GM12878 (cell line): ENCODE results near the gene IQCC. TPM values are rescaled to one million over a fixed set of nuclear protein-coding genes. Genes with fewer than 3 reads are reported as not detected.

ENCODE experiments used
- BCL11A ChIP-seq: IDR thresholded peaks from 2 replicates; pipeline ENCODE4 v1.6.1; 2011; ENCODE audit warnings: low read depth, low read length
- HDAC6 ChIP-seq: fragments of 200-600 bp; sonication (generic); IDR thresholded peaks from one replicate; pipeline ENCODE4 v1.8.0; 2017; ENCODE audit warnings: antibody characterized with exemption; ENCODE audit not compliant: unreplicated experiment
- NR2F1 ChIP-seq: fragments of 450-650 bp; conservative IDR thresholded peaks from 2 replicates; pipeline ENCODE4 v1.6.1; 2017; ENCODE audit warnings: mild to moderate bottlenecking
- SRF ChIP-seq, 2 experiments: IDR thresholded peaks; 2 replicates each; pipeline ENCODE4 v1.6.1; 2011; ENCODE audit warnings: low read depth in 2 of 2, low read length in 2 of 2, mild to moderate bottlenecking in 1 of 2, moderate library complexity in 1 of 2
- polyA plus RNA-seq, 11 experiments: library from polyadenylated mRNA; depleted of rRNA in 4 of 11; unstranded in 6 of 11; stranded (reverse) in 5 of 11; fragments of >200 nt; fragmentation: Nextera tagmentation in 4 of 11; fragmentation: Illumina TruSeq in 1 of 11; extraction: Ambion mirVana in 4 of 11; extraction: Trizol in 1 of 11; gene quantifications; 1 replicate in 1 of 11; 2 replicates in 10 of 11; pipeline versions ENCODE4 v1.2.1 to v1.2.3, GENCODE V29; 2011 to 2016; ENCODE audit warnings: inconsistent platforms in 2 of 11, missing spikeins in 2 of 11, low read depth in 1 of 11
- total RNA-seq, 4 experiments: library from RNA; depleted of rRNA in 3 of 4; stranded (reverse); fragments of >200 nt in 3 of 4; fragmentation: Illumina TruSeq in 1 of 4; extraction: Trizol in 1 of 4; gene quantifications; 2 replicates each; pipeline versions ENCODE4 v1.2.1 to v1.2.3, GENCODE V29; 2013 to 2021
- TF ChIP-seq, protein P1 (sequence below): fragments of 450-650 bp; IDR thresholded peaks from 2 replicates; pipeline ENCODE4 v1.6.1; 2017; ENCODE audit warnings: mild to moderate bottlenecking, moderate library complexity
- TF ChIP-seq, protein P2 (sequence below): fragments of 450-650 bp; IDR thresholded peaks from 2 replicates; pipeline ENCODE4 v1.6.1; 2017; ENCODE audit warnings: antibody characterized with exemption, mild to moderate bottlenecking, moderate library complexity

Gene IQCC
- total and polyA plus RNA-seq, 10 of the 15 experiments (the other 5 are each of a cell fraction or from before 2014, with no cell fraction given) = 2.1 to 6.8 (median 4.9) TPM

DNA sequence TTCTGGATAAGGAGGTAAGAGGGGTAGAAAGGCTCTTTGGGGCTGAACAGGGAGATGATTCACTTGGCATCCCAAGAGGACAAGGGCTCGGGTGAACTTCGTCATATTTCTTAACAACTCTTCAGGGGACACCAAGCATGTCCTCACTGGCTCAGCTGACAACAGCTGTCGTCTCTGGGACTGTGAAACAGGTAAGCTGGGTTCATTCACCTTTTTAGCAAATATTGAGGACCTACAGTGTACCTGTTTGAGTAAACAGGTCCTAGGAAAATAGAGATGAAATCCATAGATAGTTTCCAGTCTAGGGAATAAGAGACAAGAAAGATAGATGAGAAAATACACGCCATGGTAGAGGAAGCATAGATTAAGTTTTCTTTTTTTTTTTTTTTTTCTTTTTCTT, 18.8 kb downstream of the IQCC start (continued):
- TF ChIP-seq, protein P1, sequence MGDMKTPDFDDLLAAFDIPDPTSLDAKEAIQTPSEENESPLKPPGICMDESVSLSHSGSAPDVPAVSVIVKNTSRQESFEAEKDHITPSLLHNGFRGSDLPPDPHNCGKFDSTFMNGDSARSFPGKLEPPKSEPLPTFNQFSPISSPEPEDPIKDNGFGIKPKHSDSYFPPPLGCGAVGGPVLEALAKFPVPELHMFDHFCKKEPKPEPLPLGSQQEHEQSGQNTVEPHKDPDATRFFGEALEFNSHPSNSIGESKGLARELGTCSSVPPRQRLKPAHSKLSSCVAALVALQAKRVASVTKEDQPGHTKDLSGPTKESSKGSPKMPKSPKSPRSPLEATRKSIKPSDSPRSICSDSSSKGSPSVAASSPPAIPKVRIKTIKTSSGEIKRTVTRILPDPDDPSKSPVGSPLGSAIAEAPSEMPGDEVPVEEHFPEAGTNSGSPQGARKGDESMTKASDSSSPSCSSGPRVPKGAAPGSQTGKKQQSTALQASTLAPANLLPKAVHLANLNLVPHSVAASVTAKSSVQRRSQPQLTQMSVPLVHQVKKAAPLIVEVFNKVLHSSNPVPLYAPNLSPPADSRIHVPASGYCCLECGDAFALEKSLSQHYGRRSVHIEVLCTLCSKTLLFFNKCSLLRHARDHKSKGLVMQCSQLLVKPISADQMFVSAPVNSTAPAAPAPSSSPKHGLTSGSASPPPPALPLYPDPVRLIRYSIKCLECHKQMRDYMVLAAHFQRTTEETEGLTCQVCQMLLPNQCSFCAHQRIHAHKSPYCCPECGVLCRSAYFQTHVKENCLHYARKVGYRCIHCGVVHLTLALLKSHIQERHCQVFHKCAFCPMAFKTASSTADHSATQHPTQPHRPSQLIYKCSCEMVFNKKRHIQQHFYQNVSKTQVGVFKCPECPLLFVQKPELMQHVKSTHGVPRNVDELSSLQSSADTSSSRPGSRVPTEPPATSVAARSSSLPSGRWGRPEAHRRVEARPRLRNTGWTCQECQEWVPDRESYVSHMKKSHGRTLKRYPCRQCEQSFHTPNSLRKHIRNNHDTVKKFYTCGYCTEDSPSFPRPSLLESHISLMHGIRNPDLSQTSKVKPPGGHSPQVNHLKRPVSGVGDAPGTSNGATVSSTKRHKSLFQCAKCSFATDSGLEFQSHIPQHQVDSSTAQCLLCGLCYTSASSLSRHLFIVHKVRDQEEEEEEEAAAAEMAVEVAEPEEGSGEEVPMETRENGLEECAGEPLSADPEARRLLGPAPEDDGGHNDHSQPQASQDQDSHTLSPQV = no peak
- TF ChIP-seq SRF (IDR thresholded peaks at IDR 0.05; ENCODE audit: low read depth in 2 of 2, low read length in 2 of 2) (no peak), HDAC6 (no peak), BCL11A (no peak), NR2F1 (no peak)
- TF ChIP-seq, protein P2, sequence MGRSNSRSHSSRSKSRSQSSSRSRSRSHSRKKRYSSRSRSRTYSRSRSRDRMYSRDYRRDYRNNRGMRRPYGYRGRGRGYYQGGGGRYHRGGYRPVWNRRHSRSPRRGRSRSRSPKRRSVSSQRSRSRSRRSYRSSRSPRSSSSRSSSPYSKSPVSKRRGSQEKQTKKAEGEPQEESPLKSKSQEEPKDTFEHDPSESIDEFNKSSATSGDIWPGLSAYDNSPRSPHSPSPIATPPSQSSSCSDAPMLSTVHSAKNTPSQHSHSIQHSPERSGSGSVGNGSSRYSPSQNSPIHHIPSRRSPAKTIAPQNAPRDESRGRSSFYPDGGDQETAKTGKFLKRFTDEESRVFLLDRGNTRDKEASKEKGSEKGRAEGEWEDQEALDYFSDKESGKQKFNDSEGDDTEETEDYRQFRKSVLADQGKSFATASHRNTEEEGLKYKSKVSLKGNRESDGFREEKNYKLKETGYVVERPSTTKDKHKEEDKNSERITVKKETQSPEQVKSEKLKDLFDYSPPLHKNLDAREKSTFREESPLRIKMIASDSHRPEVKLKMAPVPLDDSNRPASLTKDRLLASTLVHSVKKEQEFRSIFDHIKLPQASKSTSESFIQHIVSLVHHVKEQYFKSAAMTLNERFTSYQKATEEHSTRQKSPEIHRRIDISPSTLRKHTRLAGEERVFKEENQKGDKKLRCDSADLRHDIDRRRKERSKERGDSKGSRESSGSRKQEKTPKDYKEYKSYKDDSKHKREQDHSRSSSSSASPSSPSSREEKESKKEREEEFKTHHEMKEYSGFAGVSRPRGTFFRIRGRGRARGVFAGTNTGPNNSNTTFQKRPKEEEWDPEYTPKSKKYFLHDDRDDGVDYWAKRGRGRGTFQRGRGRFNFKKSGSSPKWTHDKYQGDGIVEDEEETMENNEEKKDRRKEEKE = no peak
- TF ChIP-seq, all 136 proteins: peak for 0
